SHP77 treated with DMSO at 0.1 percent for 48 hours (cell line): ENCODE measurements around the gene B3GAT3.
A peak's percentile ranks its signal among the peaks of the same experiment; 100 is the strongest.
"Not testable (repeated sequence)": the region's sequence is repeated elsewhere in the genome, so short reads cannot be mapped to it uniquely, and the experiment has no call there.

Experiments
- DNase-seq: peaks from one replicate; lab custom pipeline; 2025; lab: John Stamatoyannopoulos, UW

Gene B3GAT3

DNA sequence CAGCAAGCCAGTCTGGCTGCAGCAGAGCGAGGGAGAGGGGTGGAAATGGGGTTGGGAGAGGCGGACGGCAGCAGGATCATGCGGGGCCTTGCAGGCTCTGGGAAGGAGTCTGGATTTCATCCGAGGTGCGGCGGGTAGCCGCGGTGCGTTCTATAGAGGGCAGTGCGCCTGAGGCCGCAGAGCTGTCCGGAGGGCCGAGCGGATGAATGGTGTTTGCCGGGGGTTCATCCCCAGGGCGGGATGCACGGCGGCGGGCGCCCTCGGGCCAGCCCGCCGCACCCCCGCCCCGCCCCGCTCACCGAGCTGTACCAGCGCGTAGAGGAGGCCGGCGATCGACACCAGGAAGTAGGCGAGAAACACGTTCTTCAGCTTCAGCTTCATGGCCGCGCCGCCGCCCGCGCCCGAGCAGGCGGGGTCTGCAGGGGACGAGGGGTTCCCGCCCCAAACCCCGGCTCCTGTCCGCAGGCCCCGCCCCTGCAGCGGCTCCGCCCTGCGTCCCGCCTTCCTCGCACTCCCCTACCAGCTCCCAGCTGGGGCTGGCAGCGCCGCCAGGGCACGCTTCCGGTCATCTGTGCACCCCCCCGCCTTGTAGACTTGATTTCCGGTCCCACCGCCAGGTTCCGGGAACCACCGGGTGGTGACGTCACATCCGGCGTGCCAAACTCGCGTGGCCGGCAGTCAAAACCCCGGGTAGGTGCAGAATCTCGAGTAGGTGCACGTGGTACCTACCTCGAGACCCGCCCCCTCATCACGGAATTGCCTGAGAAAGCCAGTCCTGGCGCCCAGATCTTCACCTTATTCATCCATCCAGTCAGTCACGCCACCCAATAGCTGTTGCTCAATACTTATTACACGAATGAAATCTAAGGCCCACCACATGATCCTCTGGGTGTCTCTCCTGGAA is at the start of gene B3GAT3:
Gene B3GAT3, minus strand, starts transcription at position 420 of the 904 bp plus-strand sequence. Its CDS starts 39 bp downstream, at position 381.
- peak; percentile 97 for DNase-seq

DNA sequence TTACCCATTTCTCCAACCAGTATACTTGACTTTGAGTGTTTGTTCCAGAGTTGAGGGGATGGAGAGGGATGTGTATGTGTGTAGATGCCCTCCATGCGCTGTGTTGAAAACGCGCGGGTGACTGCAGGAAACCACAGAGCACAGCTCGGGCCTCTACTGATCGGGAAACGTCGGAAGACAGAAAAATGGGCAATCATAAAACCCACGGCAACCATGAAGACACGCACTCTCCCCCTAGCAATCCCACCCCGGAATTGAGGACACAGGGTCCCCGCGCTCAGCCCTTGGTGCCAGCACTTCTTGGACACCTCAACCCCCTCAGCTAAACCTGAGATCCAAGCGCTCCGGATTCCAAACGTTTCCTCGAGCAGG is 49.4 kb upstream of the B3GAT3 start:
- DNase-seq = no peak

GRCh38 chr11:62669420-62670161 is 47.8 kb upstream of the B3GAT3 start:
- no peak for DNase-seq

GRCh38 chr11:62667460-62667859 is 45.7 kb upstream of the B3GAT3 start:
- no peak for DNase-seq

DNA sequence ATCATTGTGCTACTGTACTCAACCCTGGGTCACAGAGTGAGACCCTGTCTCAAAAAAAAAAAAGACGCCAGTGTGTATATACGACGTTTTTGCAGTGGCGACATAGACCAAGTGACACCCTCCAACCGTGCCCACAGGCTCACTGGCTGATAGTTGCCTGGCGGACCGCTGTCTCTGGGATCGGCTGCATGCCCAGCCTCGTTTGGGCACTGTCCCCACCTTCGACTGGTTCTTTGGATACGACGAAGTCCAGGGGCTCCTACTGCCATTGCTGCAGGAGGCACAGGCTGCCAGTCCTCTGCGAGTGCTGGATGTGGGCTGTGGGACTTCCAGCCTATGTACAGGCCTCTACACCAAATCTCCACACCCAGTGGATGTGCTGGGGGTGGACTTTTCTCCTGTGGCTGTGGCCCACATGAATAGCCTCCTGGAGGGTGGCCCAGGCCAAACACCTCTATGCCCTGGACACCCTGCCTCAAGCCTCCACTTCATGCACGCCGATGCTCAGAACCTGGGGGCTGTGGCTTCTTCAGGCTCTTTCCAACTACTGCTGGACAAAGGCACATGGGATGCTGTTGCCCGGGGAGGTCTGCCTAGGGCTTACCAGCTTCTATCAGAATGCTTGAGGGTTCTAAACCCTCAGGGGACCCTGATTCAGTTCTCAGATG is 44.6 kb upstream of the B3GAT3 start:
- DNase-seq = no peak

GRCh38 chr11:62665599-62666258 is 43.9 kb upstream of the B3GAT3 start:
- no peak for DNase-seq

GRCh38 chr11:62665075-62665598 is 43.4 kb upstream of the B3GAT3 start, which contains the start of the genes C11orf98 and CSKMT:
Gene C11orf98 (minus strand): TSS chr11:62665210. CDS start chr11:62665169, 41 bp downstream.
Gene CSKMT (plus strand): TSS chr11:62665312. CDS start chr11:62665880, 568 bp downstream.
- DNase-seq = peak; percentile 69

DNA sequence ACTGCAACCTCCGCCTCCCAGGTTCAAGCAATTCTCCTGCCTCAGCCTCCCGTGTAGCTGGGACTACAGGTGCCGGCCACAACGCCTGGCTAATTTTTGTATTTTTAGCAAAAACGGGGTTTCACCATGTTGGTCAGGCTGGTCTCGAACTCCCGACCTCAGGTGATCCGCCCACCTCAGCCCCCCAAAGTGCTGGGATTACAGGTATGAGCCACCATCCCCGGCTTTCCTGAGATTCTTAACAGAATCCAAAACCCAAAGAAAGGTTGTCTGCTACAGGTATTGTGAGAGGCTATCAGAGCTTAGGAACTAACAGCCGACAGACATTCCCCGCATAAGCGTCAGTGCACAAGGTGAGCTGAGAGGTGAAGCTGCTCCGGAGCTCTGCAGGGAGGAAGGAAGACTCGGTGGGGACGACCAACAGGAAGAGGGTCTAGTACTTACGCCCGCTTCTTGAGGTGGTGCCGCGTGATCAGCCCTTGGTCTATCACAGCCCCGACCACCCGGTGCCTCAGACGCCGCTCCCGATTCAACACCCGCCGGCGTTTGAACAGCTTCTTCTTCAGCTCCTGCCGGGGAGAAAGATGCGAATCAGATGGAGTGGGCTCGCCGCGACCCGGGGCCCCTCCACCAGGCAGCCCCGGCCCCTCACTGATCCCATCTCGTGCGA is 42.8 kb upstream of the B3GAT3 start:
- no peak for DNase-seq

DNA sequence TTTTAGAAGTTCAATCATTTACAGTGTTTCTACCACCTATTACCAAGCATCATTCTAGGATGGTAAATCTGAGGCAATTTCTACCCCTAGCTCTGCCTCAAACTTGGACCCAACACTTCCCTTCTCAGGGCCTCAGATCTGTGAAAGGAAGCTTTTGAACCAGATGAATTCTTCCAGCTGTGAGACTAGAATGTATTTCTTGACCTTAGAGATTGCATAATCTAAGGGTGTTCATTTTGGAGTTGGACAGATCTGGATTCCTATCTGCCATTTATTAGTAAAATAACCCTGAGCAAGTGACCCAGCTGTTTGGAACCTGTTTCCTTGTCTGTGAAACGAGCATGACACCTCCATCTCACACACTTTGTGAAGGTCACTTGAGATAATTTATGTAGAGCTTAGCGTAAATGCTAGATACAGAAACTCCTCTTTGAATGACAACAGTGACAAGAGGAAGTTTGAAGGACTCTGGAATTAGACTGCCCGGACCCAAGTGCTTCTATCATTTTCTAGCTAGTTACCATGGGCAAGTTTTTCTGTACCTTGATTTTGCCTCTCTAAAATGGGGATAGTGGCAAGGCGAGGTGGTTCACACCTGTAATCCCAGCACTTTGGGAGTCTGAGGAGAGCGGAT is 35.1 kb upstream of the B3GAT3 start:
- DNase-seq = no peak

DNA sequence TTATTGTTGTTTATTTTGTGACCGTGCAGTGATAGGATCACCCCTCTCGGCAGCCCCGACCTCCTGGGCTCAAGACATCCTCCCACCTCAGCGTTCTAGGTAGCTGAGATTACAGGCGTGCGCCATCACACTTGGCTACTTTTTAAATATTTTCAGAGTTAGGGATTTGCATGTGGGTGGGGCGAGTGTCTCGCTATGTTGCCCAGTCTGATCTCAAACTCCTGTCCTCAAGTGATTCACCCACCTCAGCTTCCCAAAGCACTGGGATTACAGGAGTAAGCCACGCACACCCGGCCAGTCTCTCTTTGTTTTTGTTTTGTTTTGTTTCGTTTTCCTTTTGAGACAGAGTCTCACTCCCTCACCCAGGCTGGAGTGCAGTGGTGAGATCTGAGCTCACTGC is 32.5 kb upstream of the B3GAT3 start:
- DNase-seq = no peak

DNA sequence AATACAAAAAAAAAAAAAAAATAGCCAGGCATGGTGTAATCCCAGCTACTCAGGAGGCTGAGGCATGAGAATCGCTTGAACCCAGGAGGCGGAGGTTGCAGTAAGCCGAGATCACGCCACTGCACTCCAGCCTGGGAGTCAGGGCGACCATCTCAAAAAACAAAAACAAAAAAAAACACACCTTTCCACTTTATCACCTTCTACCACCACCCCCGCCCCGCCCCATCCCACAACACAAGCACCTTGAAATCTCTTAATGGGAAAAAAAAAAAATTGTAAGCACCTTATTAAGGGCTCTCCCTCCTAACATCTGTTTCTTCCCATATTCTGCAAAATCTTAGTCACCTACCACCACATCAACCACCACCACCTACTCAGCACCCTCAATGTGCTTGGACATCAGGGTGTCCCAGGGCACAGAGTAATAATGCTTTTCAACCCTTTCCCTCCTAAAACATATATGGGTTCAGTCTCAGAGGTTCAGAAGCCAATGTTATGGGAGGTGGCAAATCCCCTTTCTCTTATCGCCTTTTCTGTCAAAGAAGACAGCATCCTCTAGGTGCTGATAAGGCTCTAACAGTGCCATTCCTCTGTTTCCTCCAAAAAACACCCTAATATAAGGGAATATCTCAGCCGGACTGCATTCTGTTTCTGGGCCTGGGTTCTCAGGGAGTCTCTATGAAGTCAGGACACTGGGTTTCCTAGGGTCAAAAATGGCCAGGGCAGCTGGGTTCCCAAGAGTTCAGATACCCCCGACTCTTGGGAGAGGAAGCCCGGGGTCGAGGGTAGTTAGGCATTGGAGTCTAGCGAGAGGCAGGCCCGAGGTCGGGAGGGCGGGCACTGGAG is 30.6 kb upstream of the B3GAT3 start:
- DNase-seq = no peak

GRCh38 chr11:62650283-62650682 is 28.5 kb upstream of the B3GAT3 start:
- DNase-seq = not testable (repeated sequence)

GRCh38 chr11:62649486-62649885 is 27.7 kb upstream of the B3GAT3 start:
- no peak for DNase-seq

- no peak for DNase-seq
Measured at GRCh38 chr11:62648967-62649364, 27.2 kb upstream of the B3GAT3 start.

DNA sequence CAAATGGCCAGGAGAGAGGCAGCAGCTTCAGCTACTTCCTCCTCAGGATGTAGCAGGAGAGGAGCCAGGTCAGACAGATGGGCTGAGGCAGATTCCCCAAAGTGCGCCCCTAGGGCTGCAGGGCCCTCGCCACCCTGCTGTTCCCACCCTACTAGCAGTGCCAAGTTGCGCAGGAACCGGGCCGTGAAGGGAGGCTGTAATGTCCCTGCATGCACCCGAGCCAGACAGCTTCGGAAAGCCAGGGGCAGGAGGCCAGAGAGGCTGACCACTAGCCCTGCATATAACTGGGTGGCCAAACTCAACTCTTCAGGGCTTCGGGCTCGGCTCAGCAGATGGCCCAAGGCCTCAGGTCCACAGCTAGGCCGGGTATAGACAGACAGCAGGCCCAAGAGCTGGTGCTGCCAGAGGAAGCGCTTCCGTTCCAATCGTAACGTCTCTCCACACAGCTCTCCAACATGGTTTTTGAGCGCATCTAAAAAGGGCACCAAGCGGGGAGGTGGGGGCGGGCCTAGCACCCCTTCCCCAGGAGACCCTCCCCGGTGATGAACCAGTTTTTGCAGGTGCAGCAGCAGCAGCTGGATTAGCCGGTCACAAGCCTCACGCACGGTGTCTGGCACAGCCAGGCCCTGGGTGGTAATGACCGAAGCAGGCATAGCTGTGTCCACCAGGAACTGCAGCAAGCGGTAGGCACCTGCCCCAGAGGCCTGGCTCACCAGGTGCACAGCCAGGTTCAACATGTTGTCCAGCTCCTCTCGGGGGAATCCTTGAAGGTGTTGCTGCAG is 26.6 kb upstream of the B3GAT3 start:
- no peak for DNase-seq

DNA sequence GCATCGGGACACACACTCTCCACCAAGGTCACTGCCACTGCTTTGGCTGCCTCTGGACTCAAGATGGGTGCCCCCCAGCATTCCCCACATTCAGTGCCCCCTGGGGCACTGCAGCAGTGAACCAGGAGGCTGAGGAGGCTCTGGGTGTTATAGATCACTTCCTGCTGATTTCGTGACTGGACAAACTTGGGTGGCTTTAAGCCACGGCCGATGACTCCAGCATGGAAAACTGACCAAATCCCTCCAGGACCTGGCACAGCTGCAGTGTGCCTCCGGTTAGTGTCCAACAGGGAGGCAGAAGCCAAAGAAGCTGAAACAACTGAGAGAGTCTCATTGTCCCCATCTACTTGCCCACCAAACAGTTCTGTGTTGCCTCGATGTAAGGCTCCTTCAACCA is 25.8 kb upstream of the B3GAT3 start:
- DNase-seq = no peak

GRCh38 chr11:62646825-62647608 is 25.2 kb upstream of the B3GAT3 start:
- no peak for DNase-seq
